CD14-positive monocyte (primary cell): ENCODE data around the gene LRSAM1. TPM values are rescaled to one million over a fixed set of nuclear protein-coding genes. Genes with fewer than 3 reads are reported as not detected.

Source experiments
- DNase-seq, 3 donors: peaks; one replicate each; pipeline ENCODE4 v3.0.0-alpha.2; 2011 to 2022
- H2AFZ ChIP-seq: 2 replicates; pipeline ENCODE4 v1.6.0; 2012; ENCODE audit warnings: mild to moderate bottlenecking, low read depth, low read length, inconsistent platforms; ENCODE audit not compliant: insufficient read depth, poor library complexity, severe bottlenecking
- H3K27ac ChIP-seq, 2 donors: 1 replicate in 1 of 2; 2 replicates in 1 of 2; pipeline ENCODE4 v1.5.1; 2012 to 2013; ENCODE audit warnings: low read length in 2 of 2, control low read depth in 1 of 2, inconsistent platforms in 1 of 2, low read depth in 1 of 2, mild to moderate bottlenecking in 1 of 2
- H3K27me3 ChIP-seq, 2 donors: one replicate each; pipeline versions ENCODE4 v1.6.0 to v1.6.1; 2011 to 2013; ENCODE audit warnings: low read length in 2 of 2; ENCODE audit not compliant: control insufficient read depth in 2 of 2, insufficient read depth in 2 of 2
- H3K36me3 ChIP-seq, 2 donors: replicated peaks in 1 of 2; 1 replicate in 1 of 2; 2 replicates in 1 of 2; pipeline versions ENCODE4 v1.5.1 to v1.6.1; 2012 to 2013; ENCODE audit warnings: low read length in 2 of 2, control low read depth in 1 of 2, inconsistent platforms in 1 of 2, mild to moderate bottlenecking in 1 of 2; ENCODE audit not compliant: insufficient read depth in 2 of 2, control insufficient read depth in 1 of 2
- H3K4me1 ChIP-seq, 2 donors: 1 replicate in 1 of 2; 2 replicates in 1 of 2; pipeline versions ENCODE4 v1.5.1 to v1.6.1; 2012 to 2013; ENCODE audit warnings: low read length in 2 of 2, control low read depth in 1 of 2, inconsistent platforms in 1 of 2, mild to moderate bottlenecking in 1 of 2, moderate library complexity in 1 of 2; ENCODE audit not compliant: insufficient read depth in 2 of 2, control insufficient read depth in 1 of 2
- H3K4me2 ChIP-seq: replicated peaks from 2 replicates; pipeline ENCODE3; 2012; ENCODE audit warnings: low read length, moderate library complexity, mild to moderate bottlenecking; ENCODE audit not compliant: poor library complexity, severe bottlenecking; ENCODE audit errors: extremely low read depth
- H3K4me3 ChIP-seq, 3 experiments: fragments of 200-600 bp in 1 of 3; sonication (generic) in 1 of 3; replicated peaks in 1 of 3; 1 replicate in 2 of 3; 2 replicates in 1 of 3; pipeline ENCODE4 v1.5.1; 2011 to 2013; ENCODE audit warnings: low read length in 3 of 3, mild to moderate bottlenecking in 3 of 3, control low read depth in 2 of 3, low read depth in 2 of 3, inconsistent platforms in 1 of 3, moderate library complexity in 1 of 3
- H3K79me2 ChIP-seq: 2 replicates; pipeline ENCODE4 v1.6.0; 2012; ENCODE audit warnings: mild to moderate bottlenecking, control low read depth, inconsistent platforms, low read length, moderate library complexity; ENCODE audit not compliant: insufficient read depth
- H3K9ac ChIP-seq: 2 replicates; pipeline ENCODE4 v1.6.0; 2017; ENCODE audit warnings: low read length, mild to moderate bottlenecking; ENCODE audit not compliant: insufficient read depth, poor library complexity, severe bottlenecking
- H3K9me3 ChIP-seq, 2 donors: replicated peaks in 1 of 2; 1 replicate in 1 of 2; 2 replicates in 1 of 2; pipeline versions ENCODE4 v1.5.1 to v1.6.1; 2012 to 2013; ENCODE audit warnings: low read length in 2 of 2, control low read depth in 1 of 2; ENCODE audit not compliant: control insufficient read depth in 1 of 2, insufficient read depth in 1 of 2
- H4K20me1 ChIP-seq: 2 replicates; pipeline ENCODE4 v1.6.0; 2012; ENCODE audit warnings: mild to moderate bottlenecking, low read length, control low read depth, moderate library complexity; ENCODE audit not compliant: insufficient read depth
- H3K27ac Mint-ChIP-seq, 7 donors: one replicate each; pipeline ENCODE4 v1.8.0; 2020; ENCODE audit warnings: mild to moderate bottlenecking in 7 of 7, mixed read lengths in 7 of 7, moderate library complexity in 6 of 7, inconsistent platforms in 2 of 7
- H3K27me3 Mint-ChIP-seq, 3 donors: one replicate each; pipeline ENCODE4 v1.8.0; 2021 to 2022; ENCODE audit warnings: low read depth in 3 of 3, mild to moderate bottlenecking in 3 of 3, mixed read lengths in 3 of 3, moderate library complexity in 3 of 3, inconsistent platforms in 1 of 3
- H3K36me3 Mint-ChIP-seq, 2 donors: one replicate each; pipeline ENCODE4 v1.8.0; 2020; ENCODE audit warnings: mixed read lengths in 2 of 2, inconsistent platforms in 1 of 2, mild to moderate bottlenecking in 1 of 2
- H3K4me1 Mint-ChIP-seq: one replicate; pipeline ENCODE4 v1.8.0; 2020; ENCODE audit warnings: mild to moderate bottlenecking, mixed read lengths
- H3K4me3 Mint-ChIP-seq, 2 donors: one replicate each; pipeline ENCODE4 v1.8.0; 2020; ENCODE audit warnings: mild to moderate bottlenecking in 2 of 2, mixed read lengths in 2 of 2, moderate library complexity in 1 of 2
- H3K9me3 Mint-ChIP-seq, 7 donors: one replicate each; pipeline ENCODE4 v1.8.0; 2020 to 2022; ENCODE audit warnings: mixed read lengths in 7 of 7, mild to moderate bottlenecking in 6 of 7, moderate library complexity in 6 of 7, inconsistent platforms in 2 of 7
- WGBS: methylation state at CpG from one replicate; pipeline ENCODE4 v1.1.5; 2013; ENCODE audit warnings: missing lambda C conversion rate; ENCODE audit not compliant: insufficient coverage; 5-methylcytosine and 5-hydroxymethylcytosine counted together
- intact Hi-C, 2 donors: fragments of 100-400 bp; cut with micrococcal nuclease; formaldehyde crosslinking; loops; one replicate each; pipeline versions ENCODE4 v1.15.0 to v1.15.1; 2023
- polyA plus RNA-seq, 3 donors: library from polyadenylated mRNA; depleted of rRNA in 1 of 3; unstranded in 2 of 3; stranded (reverse) in 1 of 3; fragments of 300-500 nt in 2 of 3; fragments of >200 nt in 1 of 3; fragmentation: Illumina TruSeq in 2 of 3; gene quantifications; 1 replicate in 2 of 3; 2 replicates in 1 of 3; pipeline ENCODE4 v1.2.3, GENCODE V29; 2012 to 2021
- TF ChIP-seq, protein P1 (sequence below): fragments of 200-600 bp; IDR thresholded peaks from one replicate; pipeline ENCODE4 v1.8.0; 2022; ENCODE audit warnings: antibody characterized with exemption, mild to moderate bottlenecking

The LRSAM1 gene
- polyA plus RNA-seq, 3 donors, result 6.0 to 19.8 (median 8.2) TPM

DNA sequence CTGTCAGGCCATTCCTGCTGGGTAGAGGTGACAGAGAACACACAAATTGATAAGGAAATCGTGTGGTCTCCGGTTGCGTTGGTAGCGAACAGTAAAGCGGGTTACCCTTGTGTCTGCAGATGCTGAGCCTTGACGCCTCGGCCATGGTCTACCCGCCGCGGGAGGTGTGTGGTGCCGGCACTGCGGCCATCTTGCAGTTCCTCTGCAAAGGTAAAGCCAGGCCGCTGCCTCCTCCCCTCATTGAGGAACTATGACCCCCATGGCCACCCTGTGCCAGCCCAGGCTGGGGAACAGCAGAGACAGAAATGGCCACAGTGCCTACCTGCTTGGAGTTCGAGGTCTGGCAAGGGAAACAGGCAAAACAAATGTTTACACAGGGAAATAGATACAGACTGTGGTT is 16.3 kb downstream of the LRSAM1 start:
- H3K27ac ChIP-seq, result no peak overlapping the region
- no peaks in the 10 kb centered on the region for H3K9me3 ChIP-seq
- H3K79me2 ChIP-seq, result no peaks in the 10 kb centered on the region
- no peaks in the 10 kb centered on the region for H4K20me1 ChIP-seq
- Mint-ChIP-seq H3K4me3 (no peak overlapping the region), H3K27me3 (no peaks in the 10 kb centered on the region), H3K36me3 (peaks cover 56 to 67% of the 10 kb centered on the region in 2 donors), H3K9me3 (peaks cover 0 to 1% (median 0%) of the 10 kb centered on the region in 7 donors), H3K4me1 (no peaks in the 10 kb centered on the region), H3K27ac (no peak overlapping the region)
- no peak for DNase-seq
- no peaks in the 10 kb centered on the region for H3K4me1 ChIP-seq
- H3K36me3 ChIP-seq, result peaks cover 41 to 68% of the 10 kb centered on the region in 2 donors
- no peak overlapping the region for H2AFZ ChIP-seq
- no peak overlapping the region for H3K4me2 ChIP-seq
- TF ChIP-seq, protein P1, sequence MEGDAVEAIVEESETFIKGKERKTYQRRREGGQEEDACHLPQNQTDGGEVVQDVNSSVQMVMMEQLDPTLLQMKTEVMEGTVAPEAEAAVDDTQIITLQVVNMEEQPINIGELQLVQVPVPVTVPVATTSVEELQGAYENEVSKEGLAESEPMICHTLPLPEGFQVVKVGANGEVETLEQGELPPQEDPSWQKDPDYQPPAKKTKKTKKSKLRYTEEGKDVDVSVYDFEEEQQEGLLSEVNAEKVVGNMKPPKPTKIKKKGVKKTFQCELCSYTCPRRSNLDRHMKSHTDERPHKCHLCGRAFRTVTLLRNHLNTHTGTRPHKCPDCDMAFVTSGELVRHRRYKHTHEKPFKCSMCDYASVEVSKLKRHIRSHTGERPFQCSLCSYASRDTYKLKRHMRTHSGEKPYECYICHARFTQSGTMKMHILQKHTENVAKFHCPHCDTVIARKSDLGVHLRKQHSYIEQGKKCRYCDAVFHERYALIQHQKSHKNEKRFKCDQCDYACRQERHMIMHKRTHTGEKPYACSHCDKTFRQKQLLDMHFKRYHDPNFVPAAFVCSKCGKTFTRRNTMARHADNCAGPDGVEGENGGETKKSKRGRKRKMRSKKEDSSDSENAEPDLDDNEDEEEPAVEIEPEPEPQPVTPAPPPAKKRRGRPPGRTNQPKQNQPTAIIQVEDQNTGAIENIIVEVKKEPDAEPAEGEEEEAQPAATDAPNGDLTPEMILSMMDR, result no peak
- WGBS, result 98% methylated on average over 13 of the region's 14 CpGs
- no peak overlapping the region for H3K9ac ChIP-seq
- no peak overlapping the region for H3K4me3 ChIP-seq
- intact Hi-C loops, result no loop called here
- H3K27me3 ChIP-seq, result no peaks in the 10 kb centered on the region

DNA sequence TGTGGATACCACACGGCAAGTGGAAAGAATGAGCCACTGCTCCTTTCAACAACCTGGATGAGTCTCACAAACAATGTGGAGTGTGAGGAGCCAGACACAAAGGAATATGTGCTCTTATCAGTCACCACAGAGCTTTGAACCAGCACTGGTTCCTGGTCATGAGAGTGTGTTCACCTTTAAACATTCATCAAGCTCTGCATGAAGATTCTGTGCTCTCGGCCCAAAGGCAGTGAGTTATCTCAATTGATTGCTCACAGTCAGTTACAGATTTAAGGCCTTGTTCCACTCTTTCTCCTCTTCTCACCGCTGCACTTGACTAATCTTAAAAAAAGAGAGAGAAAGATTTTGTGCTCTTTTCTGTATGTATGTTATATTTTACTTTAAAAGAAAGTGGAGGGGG is 19.4 kb downstream of the LRSAM1 start:
- intact Hi-C loops, result no loop called here
- no peaks in the 10 kb centered on the region for H3K27me3 Mint-ChIP-seq
- Histone ChIP-seq H2AFZ (no peak overlapping the region), H3K4me2 (no peak overlapping the region), H3K4me1 (no peaks in the 10 kb centered on the region), H3K9me3 (no peaks in the 10 kb centered on the region), H3K9ac (no peak overlapping the region), H3K27ac (no peak overlapping the region), H3K36me3 (peaks cover 33 to 60% of the 10 kb centered on the region in 2 donors), H4K20me1 (no peaks in the 10 kb centered on the region), H3K4me3 (no peak overlapping the region), H3K79me2 (no peaks in the 10 kb centered on the region), H3K27me3 (no peaks in the 10 kb centered on the region)
- 100% methylated on average over 2 of the region's 3 CpGs for WGBS
- H3K27ac Mint-ChIP-seq, result no peak overlapping the region
- TF ChIP-seq, protein P1, result no peak
- no peaks in the 10 kb centered on the region for H3K4me1 Mint-ChIP-seq
- no peak for DNase-seq
- H3K9me3 Mint-ChIP-seq, result peaks cover 0 to 1% (median 0%) of the 10 kb centered on the region in 7 donors
- H3K36me3 Mint-ChIP-seq, result peaks cover 55 to 66% of the 10 kb centered on the region in 2 donors
- H3K4me3 Mint-ChIP-seq, result no peak overlapping the region
